LNCaP clone FGC (cell line): ENCODE measurements around the gene KCTD6.
"Not testable (repeated sequence)": the region's sequence is repeated elsewhere in the genome, so short reads cannot be mapped to it uniquely, and the experiment has no call there.

Experiments used
- DNase-seq: peaks from one replicate; pipeline ENCODE4 v3.0.0-alpha.2; 2011; ENCODE audit warnings: low read depth
- H3K4me3 ChIP-seq: 2 replicates; pipeline ENCODE4 v1.5.1; 2011; ENCODE audit warnings: mild to moderate bottlenecking, low read depth, low read length, control low read depth
- TF ChIP-seq, protein P1 (sequence below): IDR thresholded peaks from 2 replicates; pipeline ENCODE4 v1.5.1; 2012; ENCODE audit warnings: mild to moderate bottlenecking; ENCODE audit not compliant: control insufficient read depth, insufficient read depth; ENCODE audit errors: extremely low read depth

KCTD6 gene

GRCh38 chr3:58521917-58522631, 30.2 kb downstream of the KCTD6 start:
- no peak overlapping the region for H3K4me3 ChIP-seq
- TF ChIP-seq, protein P1, sequence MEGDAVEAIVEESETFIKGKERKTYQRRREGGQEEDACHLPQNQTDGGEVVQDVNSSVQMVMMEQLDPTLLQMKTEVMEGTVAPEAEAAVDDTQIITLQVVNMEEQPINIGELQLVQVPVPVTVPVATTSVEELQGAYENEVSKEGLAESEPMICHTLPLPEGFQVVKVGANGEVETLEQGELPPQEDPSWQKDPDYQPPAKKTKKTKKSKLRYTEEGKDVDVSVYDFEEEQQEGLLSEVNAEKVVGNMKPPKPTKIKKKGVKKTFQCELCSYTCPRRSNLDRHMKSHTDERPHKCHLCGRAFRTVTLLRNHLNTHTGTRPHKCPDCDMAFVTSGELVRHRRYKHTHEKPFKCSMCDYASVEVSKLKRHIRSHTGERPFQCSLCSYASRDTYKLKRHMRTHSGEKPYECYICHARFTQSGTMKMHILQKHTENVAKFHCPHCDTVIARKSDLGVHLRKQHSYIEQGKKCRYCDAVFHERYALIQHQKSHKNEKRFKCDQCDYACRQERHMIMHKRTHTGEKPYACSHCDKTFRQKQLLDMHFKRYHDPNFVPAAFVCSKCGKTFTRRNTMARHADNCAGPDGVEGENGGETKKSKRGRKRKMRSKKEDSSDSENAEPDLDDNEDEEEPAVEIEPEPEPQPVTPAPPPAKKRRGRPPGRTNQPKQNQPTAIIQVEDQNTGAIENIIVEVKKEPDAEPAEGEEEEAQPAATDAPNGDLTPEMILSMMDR, result no peak
- no peak for DNase-seq

DNA sequence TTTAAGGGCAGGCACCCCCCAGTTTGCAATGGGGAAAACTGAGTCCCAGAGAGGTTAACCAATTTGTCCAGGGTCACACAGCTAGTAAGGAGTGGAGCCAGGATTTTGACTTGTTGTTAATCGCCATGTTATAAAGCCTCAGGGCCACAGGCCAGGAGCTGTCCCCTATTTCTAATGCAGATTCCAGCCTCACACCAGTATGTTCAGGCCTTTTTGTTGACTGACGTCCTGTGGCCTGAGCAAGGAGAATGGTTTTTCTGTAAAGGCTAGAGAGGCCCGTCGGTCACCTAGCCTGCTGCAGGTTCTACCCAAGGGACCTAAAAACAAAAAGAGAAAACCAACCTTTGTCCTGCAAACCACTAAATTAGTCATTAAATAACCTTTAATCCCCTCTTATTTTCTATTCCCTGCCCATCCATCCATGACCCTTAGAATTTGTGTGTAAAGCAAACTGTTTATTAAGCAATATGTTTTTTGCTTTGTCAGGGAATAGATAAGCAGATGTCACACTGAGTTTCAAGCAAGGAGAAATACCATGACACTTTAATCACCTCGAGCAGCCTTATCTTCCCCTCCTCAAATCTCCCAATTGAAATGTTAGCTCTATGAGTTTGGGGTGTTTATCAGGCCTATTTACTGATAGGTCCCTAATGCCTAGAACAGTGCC, 31.0 kb downstream of the KCTD6 start:
- TF ChIP-seq, protein P1, result no peak
- H3K4me3 ChIP-seq, result no peak overlapping the region
- DNase-seq, result no peak

GRCh38 chr3:58524326-58524888, 32.5 kb downstream of the KCTD6 start:
- TF ChIP-seq, protein P1, result no peak
- DNase-seq, result no peak
- H3K4me3 ChIP-seq, result no peak overlapping the region

DNA sequence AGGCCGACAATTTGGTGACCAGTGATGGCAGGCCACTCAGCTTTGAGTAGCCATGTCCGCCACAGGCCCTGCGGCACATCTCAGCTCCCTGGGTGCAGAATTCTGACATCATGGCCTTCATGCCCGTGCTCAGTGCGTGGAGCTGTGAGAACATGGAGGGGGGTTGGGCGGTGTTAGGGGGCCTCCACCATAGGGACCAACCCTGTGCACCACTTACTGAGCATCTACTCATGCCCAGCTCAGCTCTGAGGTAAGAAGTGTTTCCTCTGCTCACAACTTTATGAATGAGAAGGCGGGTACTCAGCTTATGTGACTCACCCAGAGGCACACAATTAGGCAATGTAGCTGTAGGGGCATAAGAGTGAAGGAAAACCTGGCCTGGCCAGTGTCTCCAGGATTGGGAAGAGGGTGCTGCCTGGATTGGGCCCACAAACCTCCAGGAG, 34.6 kb downstream of the KCTD6 start:
- H3K4me3 ChIP-seq, result no peak overlapping the region
- TF ChIP-seq, protein P1, result no peak
- no peak for DNase-seq

DNA sequence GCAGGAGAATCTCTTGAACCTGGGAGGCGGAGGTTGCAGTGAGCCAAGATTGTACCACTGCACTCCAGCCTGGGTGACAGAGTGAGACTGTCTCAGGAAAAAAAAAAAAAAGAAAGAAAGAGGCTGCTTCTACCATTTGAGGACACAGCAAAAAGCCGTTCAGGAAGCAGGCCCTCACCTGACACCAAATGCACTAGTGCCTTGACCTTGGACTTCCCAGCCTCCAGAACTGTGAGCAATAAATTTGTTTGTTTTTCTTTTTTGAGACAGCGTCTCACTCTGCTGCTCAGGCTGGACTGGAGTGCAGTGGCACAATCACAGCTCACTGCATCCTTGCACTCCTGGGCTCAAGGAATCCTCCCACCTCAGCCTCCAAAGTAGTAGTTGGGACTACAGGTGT, 35.5 kb downstream of the KCTD6 start:
- H3K4me3 ChIP-seq, DNase-seq: not testable (repeated sequence)

DNA sequence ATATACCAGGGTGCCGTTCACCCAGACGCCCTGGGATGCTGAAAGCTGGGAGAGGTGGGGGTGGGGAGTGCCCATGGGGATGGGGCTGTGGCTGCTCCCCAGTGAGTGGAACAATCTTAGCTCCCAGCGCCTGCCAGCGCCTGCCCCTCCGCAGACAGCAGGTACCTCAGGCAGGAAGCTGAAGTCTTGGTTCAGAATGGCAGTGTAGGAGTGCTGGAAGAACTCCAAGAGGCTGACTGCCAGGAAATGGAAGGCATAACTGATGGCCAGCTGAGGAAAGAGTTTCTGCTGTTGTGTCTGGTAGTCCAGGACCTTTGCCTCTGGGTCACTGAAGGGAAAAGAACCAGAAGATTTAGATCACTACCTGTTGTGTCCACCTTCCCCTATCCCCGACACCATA, 36.7 kb downstream of the KCTD6 start:
- TF ChIP-seq, protein P1, result no peak
- H3K4me3 ChIP-seq, result no peak overlapping the region
- DNase-seq, result peak; percentile 57

DNA sequence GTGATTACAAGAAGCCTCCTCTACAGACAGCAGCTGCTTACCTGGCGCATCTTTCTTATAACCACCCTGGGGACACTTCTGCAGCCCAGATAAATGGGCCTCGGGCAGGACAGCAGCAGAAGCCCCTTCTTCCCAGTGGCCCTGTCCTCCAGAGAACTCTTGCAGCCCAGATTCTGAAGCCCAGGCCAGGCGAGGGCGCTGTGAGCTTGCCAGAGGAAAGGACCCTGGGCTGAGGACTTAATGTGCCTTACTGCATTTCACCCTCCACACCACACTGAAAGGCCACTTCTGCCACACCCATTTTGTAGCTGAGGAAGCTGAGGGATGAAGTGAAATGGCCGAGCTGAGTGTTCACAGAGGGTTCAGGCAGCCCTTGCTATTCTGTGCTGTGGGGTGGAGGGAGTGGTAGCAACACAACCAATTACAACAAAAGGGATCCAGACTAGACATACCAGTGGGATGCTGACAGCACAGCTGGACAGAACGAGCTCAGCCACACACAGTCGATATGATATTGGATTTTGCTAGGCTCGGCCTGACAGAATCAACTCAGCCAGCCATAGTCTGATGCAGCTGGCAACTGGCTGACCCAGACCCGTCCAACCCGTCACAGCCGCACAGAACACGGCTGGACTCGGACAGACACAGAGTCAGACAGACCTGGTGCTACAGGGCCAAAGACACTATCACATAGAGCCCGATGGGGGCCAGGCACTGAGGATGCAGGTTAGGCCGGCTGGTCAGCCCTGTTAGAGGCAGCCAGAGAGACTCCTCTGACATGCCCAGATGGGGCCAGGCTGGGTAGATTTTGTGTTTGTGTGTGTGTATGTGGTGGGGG, 37.8 kb downstream of the KCTD6 start:
- TF ChIP-seq, protein P1, result 0 out of 2 replicates have a peak, but pooled peaks have one; percentile 12
- no peak overlapping the region for H3K4me3 ChIP-seq
- DNase-seq, result no peak
